ENCODE results near the gene TRIM62. TPM values are rescaled to one million over a fixed set of nuclear protein-coding genes. Genes with fewer than 3 reads are reported as not detected.

TRIM62 gene
- total RNA-seq, 4 donors from 2014 or later, result 25.8 to 32.0 (median 29.9) TPM

DNA sequence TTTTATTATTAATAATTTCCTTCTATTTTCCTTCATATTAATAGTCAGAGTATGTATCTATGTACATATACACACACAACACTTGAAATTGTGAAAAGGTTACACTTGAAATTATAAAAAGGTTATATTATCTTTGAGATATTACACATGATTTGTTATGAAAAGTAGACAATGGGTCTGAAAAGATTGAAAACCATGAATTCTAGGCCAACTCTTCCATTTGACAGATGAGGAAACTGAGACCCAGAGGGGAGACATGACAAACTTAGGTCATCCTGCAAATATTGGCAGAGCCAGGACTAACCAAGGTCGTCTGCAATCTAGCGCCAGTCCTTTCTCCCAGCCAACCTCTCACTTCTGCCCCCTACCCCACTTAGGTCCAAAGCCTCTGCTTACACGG lies 33.2 kb downstream of the TRIM62 start:
- 86 to 88% methylated on average over 3 of the region's 3 CpGs for WGBS, 2 donors
- intact Hi-C loops (cut with DNase I; ENCODE audit: low total_unique reads), result no loop called here
- no peak for DNase-seq (ENCODE audit: low spot score in 2 of 2)
- no peak for TF ChIP-seq POLR2A (IDR thresholded peaks at IDR 0.05)
- TF ChIP-seq, protein P1, sequence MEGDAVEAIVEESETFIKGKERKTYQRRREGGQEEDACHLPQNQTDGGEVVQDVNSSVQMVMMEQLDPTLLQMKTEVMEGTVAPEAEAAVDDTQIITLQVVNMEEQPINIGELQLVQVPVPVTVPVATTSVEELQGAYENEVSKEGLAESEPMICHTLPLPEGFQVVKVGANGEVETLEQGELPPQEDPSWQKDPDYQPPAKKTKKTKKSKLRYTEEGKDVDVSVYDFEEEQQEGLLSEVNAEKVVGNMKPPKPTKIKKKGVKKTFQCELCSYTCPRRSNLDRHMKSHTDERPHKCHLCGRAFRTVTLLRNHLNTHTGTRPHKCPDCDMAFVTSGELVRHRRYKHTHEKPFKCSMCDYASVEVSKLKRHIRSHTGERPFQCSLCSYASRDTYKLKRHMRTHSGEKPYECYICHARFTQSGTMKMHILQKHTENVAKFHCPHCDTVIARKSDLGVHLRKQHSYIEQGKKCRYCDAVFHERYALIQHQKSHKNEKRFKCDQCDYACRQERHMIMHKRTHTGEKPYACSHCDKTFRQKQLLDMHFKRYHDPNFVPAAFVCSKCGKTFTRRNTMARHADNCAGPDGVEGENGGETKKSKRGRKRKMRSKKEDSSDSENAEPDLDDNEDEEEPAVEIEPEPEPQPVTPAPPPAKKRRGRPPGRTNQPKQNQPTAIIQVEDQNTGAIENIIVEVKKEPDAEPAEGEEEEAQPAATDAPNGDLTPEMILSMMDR (IDR thresholded peaks at IDR 0.05), result no peak
- H3K4me3 ChIP-seq (ENCODE audit: low read depth, poor library complexity, severe bottlenecking), result no peak overlapping the region

DNA sequence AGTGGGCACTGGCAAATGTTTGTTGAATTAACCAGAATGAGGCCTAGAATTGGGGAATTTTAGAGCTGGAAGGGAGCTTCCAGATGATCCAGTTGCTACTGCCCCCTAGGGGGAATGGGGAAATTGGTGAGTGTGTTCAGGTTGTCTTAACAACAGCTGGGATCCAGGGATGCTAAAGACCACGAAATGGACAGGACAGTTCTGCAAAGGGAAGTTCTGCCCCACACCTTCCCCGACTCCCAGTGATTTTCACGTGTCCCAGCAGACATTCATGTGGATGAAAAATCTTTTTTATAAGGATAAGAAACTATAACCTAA lies 33.9 kb downstream of the TRIM62 start:
- no peak for TF ChIP-seq POLR2A (IDR thresholded peaks at IDR 0.05)
- DNase-seq (ENCODE audit: low spot score in 2 of 2), result no peak
- H3K4me3 ChIP-seq (ENCODE audit: low read depth, poor library complexity, severe bottlenecking), result no peak overlapping the region
- intact Hi-C loops (cut with DNase I; ENCODE audit: low total_unique reads), result no loop called here
- 73 to 76% methylated on average over 3 of the region's 3 CpGs for WGBS, 2 donors

DNA sequence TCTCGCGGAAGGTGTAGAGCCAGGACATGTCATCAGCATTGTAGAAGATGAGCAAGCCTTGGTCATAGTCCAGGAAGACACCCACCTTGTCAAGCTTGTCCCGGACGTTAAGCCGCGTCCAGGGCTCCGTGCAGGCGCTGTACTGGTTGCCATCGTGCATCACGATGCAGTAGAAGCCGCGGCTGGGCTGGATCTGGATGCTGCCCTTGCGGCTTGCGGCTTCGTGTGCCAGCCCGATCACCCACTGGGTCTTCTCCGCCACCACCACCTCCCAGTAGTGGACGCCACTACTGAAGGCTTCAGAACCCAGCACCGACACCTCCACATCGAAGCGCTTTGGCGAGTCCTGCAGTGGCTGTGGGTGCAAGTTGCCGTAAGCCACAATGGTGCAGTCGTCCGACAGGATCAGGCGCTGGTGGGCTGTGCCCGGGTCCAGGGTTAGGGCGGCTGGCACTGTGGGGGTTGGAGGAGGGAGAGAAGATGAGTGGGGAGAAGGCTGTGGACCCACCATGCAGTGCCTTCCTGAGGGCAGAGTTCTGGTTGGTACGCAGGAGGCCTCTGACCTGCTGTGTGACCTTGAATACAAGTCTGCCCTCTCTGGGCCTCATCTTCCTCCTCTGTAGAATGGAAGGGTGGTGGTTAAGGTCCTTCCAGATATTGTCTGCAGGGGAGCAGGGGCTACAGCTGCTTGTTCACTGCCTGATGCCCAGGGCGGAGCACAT lies 34.4 kb downstream of the TRIM62 start:
- DNase-seq (ENCODE audit: low spot score in 2 of 2), result no peak
- TF ChIP-seq POLR2A (IDR thresholded peaks at IDR 0.05), result no peak
- TF ChIP-seq, protein P1 (IDR thresholded peaks at IDR 0.05), result no peak
- intact Hi-C loops (cut with DNase I; ENCODE audit: low total_unique reads), result no loop called here
- H3K4me3 ChIP-seq (ENCODE audit: low read depth, poor library complexity, severe bottlenecking), result no peak overlapping the region
- whole genome bisulfite sequencing, 2 donors, result 95 to 96% methylated on average over 30 of the region's 30 CpGs

DNA sequence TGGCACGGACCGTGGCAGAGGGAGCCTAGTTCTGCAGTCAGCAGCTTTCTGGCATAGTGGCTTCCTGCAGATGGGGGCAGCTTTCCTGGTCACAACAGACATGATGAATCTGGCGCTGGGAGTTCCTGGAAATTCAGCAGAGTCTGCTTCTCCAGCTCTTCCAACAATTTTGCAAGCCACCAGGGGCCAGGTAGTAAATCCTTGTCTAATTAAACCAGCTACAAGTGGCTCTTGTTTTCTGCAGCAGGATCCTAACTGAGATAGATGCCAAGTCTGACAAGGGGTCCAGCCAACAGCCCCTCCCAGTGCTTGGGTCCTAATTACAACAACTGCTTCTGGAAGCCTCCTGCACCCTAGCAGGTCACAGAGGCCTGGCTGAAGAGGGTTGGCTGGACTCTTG lies 35.8 kb downstream of the TRIM62 start:
- DNase-seq (ENCODE audit: low spot score in 2 of 2), result no peak
- H3K4me3 ChIP-seq (ENCODE audit: low read depth, poor library complexity, severe bottlenecking), result no peak overlapping the region
- TF ChIP-seq, protein P1 (IDR thresholded peaks at IDR 0.05), result no peak
- TF ChIP-seq POLR2A (IDR thresholded peaks at IDR 0.05), result no peak
- intact Hi-C loops (cut with DNase I; ENCODE audit: low total_unique reads), result no loop called here
- WGBS, 2 donors, result 85 to 87% methylated on average over 3 of the region's 3 CpGs

DNA sequence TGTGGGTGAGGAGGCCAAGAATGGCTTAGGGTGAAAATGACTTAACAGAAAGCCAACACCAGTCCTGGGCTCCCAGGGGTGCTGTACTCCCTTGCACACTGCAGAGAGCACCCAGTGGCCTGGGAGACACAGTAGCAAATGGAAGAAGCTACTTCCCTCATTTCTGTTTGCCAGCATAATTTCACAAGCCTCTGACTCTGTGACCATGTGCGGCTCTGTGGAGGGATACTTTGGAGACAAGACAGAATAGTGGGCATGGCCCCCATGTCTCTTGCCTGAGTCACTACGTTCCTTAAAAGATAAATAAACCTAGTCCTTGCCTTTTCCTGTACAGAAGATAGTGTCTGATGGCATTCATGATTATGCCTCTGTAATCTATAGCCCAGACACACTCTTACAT lies 38.1 kb downstream of the TRIM62 start:
- no peak overlapping the region for H3K4me3 ChIP-seq (ENCODE audit: low read depth, poor library complexity, severe bottlenecking)
- TF ChIP-seq, protein P1 (IDR thresholded peaks at IDR 0.05), result no peak
- TF ChIP-seq POLR2A (IDR thresholded peaks at IDR 0.05), result no peak
- DNase-seq (ENCODE audit: low spot score in 2 of 2), result no peak
- WGBS, 2 donors, result 78 to 83% methylated on average over 2 of the region's 2 CpGs
- intact Hi-C loops (cut with DNase I; ENCODE audit: low total_unique reads), result no loop called here

DNA sequence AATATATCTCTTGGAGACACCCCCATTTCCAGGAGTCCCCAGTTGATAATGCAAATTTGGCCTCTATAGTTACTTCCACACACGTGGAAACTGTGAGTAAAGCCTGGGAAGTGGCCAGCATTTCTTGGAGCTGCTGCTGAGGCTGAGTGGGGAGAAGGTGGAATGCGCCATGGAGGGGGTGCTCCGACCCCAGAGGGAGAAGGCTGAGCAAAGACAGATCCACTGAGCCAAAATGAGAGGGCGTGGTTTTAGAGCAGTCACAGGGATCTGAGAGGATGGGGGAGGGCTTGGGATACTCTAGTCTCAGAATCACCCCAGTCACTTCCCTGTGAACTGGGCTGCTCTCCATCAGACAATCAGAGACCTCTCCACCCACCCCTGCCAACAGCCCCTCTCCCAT lies 38.7 kb downstream of the TRIM62 start:
- intact Hi-C loops (cut with DNase I; ENCODE audit: low total_unique reads), result no loop called here
- DNase-seq (ENCODE audit: low spot score in 2 of 2), result no peak
- 46 to 56% methylated on average over 4 of the region's 4 CpGs for WGBS, 2 donors

More for the DNA sequence above, 38.7 kb downstream of the TRIM62 start:
- H3K4me3 ChIP-seq (ENCODE audit: low read depth, poor library complexity, severe bottlenecking), result no peak overlapping the region
- TF ChIP-seq POLR2A (IDR thresholded peaks at IDR 0.05), result no peak
- TF ChIP-seq, protein P1 (IDR thresholded peaks at IDR 0.05), result no peak
